HEK293T (cell line): ENCODE results near the gene MLYCD.

Experiments used
- CTCF ChIA-PET: fragments of 350-600 bp; formaldehyde crosslinking; extraction: SDS; loops from one replicate; lab custom pipeline; 2021; ENCODE audit warnings: antibody characterized with exemption, inconsistent platforms; lab: Yijun Ruan, JAX
- POLR2A ChIA-PET: fragments of 350-600 bp; formaldehyde crosslinking; extraction: SDS; loops from one replicate; lab custom pipeline; 2020; ENCODE audit warnings: antibody characterized with exemption, inconsistent platforms; lab: Yijun Ruan, JAX
- DNase-seq: peaks from one replicate; pipeline ENCODE4 v3.0.0; 2012; ENCODE audit warnings: mixed read lengths; ENCODE audit errors: extremely low spot score
- ARNT ChIP-seq: fragments of 450-650 bp; IDR thresholded peaks from 2 replicates; pipeline ENCODE4 v1.6.1; 2017; ENCODE audit warnings: mild to moderate bottlenecking
- BHLHE40 ChIP-seq: fragments of 450-650 bp; IDR thresholded peaks from 2 replicates; pipeline ENCODE4 v1.6.1; 2016; ENCODE audit warnings: mild to moderate bottlenecking, moderate library complexity, borderline replicate concordance
- CTBP1 ChIP-seq: fragments of 450-650 bp; IDR thresholded peaks from 2 replicates; pipeline ENCODE4 v1.6.1; 2016; ENCODE audit warnings: borderline replicate concordance
- ELF4 ChIP-seq: fragments of 450-650 bp; IDR thresholded peaks from 2 replicates; pipeline ENCODE4 v1.6.1; 2017; ENCODE audit warnings: antibody characterized with exemption
- FOXA1 ChIP-seq: fragments of 450-650 bp; IDR thresholded peaks from 2 replicates; pipeline ENCODE4 v1.6.1; 2016; ENCODE audit warnings: mild to moderate bottlenecking
- FOXK2 ChIP-seq: fragments of 450-650 bp; IDR thresholded peaks from 2 replicates; pipeline ENCODE4 v1.6.1; 2016; ENCODE audit warnings: mild to moderate bottlenecking
- FOXM1 ChIP-seq: fragments of 450-650 bp; IDR thresholded peaks from 2 replicates; pipeline ENCODE4 v1.6.1; 2017; ENCODE audit warnings: mild to moderate bottlenecking, borderline replicate concordance
- HDGF ChIP-seq: fragments of 450-650 bp; IDR thresholded peaks from 2 replicates; pipeline ENCODE4 v1.6.1; 2017; ENCODE audit warnings: antibody characterized with exemption, borderline replicate concordance
- L3MBTL2 ChIP-seq: fragments of 450-650 bp; conservative IDR thresholded peaks from 2 replicates; pipeline ENCODE4 v1.6.1; 2016; ENCODE audit warnings: mild to moderate bottlenecking
- LEF1 ChIP-seq: fragments of 450-650 bp; IDR thresholded peaks from 2 replicates; pipeline ENCODE4 v1.6.1; 2017; ENCODE audit warnings: mild to moderate bottlenecking, borderline replicate concordance
- NFRKB ChIP-seq: fragments of 450-650 bp; IDR thresholded peaks from 2 replicates; pipeline ENCODE4 v1.6.1; 2016; ENCODE audit warnings: mild to moderate bottlenecking, moderate library complexity
- SP1 ChIP-seq: fragments of 450-650 bp; IDR thresholded peaks from 2 replicates; pipeline ENCODE4 v1.6.1; 2017
- SUZ12 ChIP-seq: fragments of 450-650 bp; IDR thresholded peaks from 2 replicates; pipeline ENCODE4 v1.6.1; 2016; ENCODE audit warnings: mild to moderate bottlenecking
- TARDBP ChIP-seq: fragments of 450-650 bp; IDR thresholded peaks from 2 replicates; pipeline ENCODE4 v1.6.1; 2016
- ZNF384 ChIP-seq: fragments of 450-650 bp; IDR thresholded peaks from 2 replicates; pipeline ENCODE4 v1.6.1; 2016
- TF ChIP-seq, protein P1 (sequence below): fragments of 450-650 bp; IDR thresholded peaks from 2 replicates; pipeline ENCODE4 v1.6.1; 2016

Gene MLYCD

DNA sequence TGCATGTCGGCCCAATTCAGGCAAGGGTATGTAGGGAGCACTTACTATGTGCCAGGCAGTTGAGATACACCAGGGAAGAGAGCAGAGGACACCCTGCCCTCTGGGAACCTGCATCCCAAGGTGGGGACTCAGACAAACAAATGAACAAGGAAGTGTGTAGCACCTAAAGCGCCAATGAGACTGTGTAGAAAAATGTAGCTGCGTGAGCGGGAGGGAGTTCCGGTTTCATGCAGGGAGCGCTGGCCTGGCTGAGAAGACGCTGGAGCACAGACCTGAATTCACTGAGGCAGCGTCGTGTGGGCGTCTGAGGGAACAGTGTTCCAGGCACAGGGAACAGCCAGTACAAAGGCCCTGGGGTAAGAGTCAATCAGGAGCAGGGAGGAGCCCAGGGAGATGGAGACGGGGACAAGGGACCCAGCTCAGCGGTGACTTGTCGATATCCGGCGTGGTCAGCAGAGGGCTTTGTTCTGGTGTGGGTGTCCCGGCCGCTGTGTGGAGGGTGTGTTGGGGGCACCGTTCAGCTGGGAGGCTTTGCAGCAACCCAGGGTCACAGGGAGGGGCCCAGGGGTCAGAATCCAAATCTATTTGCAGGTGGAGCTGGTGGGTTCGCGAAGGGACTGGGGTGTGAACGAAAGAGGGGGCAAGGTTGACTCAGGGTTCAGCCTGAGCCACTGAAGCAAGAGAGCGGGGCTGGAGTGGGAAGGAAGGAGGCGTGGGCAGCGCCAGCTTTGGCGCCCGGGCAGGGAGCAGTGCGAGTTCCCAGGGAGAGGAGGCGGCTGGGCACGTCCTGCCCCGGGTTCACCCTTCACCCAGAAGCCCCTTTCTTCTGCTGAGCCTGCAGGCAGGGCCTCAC is 36.3 kb downstream of the MLYCD start:
- TF ChIP-seq, protein P1, sequence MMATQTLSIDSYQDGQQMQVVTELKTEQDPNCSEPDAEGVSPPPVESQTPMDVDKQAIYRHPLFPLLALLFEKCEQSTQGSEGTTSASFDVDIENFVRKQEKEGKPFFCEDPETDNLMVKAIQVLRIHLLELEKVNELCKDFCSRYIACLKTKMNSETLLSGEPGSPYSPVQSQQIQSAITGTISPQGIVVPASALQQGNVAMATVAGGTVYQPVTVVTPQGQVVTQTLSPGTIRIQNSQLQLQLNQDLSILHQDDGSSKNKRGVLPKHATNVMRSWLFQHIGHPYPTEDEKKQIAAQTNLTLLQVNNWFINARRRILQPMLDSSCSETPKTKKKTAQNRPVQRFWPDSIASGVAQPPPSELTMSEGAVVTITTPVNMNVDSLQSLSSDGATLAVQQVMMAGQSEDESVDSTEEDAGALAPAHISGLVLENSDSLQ, result no peak
- TF ChIP-seq FOXK2, result no peak
- no peak for TF ChIP-seq TARDBP
- TF ChIP-seq L3MBTL2, result no peak
- TF ChIP-seq FOXA1, result no peak
- TF ChIP-seq SUZ12, result no peak
- TF ChIP-seq CTBP1, result no peak
- no peak for TF ChIP-seq HDGF
- no peak for TF ChIP-seq LEF1
- TF ChIP-seq BHLHE40, result no peak
- no peak for TF ChIP-seq NFRKB
- TF ChIP-seq ZNF384, result no peak
- TF ChIP-seq ARNT, result no peak
- TF ChIP-seq SP1, result no peak
- TF ChIP-seq ELF4, result no peak
- no peak for TF ChIP-seq FOXM1
- ChIA-PET CTCF (interaction anchor here (0.9 kb wide), 1 partner anchor 8 kb away, joined by 3 read pairs; no protein-coding TSS in a partner anchor), POLR2A (no interaction called here)
- DNase-seq, result no peak

DNA sequence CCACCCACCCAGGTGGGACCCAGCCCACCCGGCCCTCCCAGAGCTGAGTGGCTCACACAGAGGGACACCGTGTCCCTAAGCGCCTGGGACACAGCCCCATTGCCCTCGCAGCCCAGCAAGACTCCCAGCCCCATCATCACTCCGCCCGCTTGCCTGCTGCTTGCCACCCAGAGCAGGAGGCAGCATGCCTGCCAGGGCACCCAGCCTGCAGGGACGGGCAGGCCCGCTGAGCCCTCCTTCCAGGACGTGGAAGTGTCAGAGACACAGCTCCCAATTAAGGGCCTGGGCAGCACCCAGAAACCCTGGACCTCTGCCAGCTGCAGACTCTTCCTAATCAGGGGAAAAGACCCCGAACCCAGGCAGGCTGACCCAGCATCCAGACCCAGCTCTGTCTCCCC is 36.9 kb downstream of the MLYCD start:
- ChIA-PET CTCF (interaction anchor here (0.9 to 1.6 kb wide), 2 partner anchors 8 to 9 kb away, joined by 3 to 4 read pairs; no protein-coding TSS in a partner anchor), POLR2A (no interaction called here)
- TF ChIP-seq L3MBTL2 (no peak), NFRKB (no peak), FOXM1 (no peak), LEF1 (no peak), CTBP1 (no peak), FOXK2 (no peak), SUZ12 (no peak), ELF4 (no peak), TARDBP (no peak), FOXA1 (no peak), ARNT (no peak)
- TF ChIP-seq, protein P1, result no peak
- DNase-seq, result no peak

DNA sequence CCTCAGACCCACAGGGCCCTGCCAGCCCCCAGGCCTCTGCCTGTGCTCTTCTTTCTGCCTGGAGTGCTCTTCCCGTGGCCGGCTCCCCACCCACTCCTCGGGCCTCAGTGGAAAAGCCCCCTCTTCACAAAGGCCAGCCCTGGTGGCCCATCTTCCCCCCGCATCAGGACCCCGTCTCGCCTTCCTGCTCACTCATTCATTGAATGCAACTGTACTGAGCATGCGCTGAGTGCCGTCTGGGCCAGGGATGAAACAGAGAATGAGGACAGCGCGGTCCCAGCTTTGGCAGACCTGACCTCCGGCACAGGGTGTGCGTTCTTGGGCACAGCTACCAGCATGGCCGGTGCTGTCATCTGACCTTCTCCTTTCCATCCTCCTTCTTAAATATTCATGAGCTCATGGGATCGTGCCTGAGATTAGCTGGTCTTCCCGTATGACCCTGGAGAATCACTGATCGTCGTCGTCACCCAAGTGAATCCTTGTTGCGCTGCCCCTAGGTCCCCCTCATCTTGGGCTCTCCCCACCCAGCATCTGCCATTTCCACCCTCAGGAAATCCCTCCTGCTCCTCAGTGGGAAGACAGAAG is 37.8 kb downstream of the MLYCD start:
- TF ChIP-seq FOXA1 (no peak), CTBP1 (no peak), NFRKB (no peak), ELF4 (no peak), L3MBTL2 (no peak), FOXK2 (no peak)
- no peak for DNase-seq
- CTCF ChIA-PET, result interaction anchor here (1.6 kb wide), 1 partner anchor 9 kb away, joined by 4 read pairs; no protein-coding TSS in a partner anchor
- POLR2A ChIA-PET, result no interaction called here

DNA sequence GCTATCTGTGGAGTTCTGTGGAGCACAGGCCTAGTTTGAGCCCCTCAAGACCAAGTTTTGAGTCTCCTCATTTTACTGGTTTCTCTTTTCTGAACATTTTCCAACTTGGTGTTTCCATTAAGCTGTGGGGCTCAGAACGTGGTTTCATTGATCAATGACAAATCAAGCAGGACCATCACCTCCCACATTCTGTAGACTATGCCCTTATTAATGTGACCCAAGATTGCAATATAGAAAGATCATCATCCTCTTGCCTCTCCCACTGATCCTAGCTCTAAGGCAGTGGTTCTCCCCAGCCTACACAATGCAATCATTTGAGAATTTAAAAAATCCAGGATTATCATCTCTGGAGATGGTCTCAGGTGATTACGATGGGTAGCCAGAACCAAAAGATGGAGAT is 38.4 kb downstream of the MLYCD start:
- DNase-seq, result no peak
- ChIA-PET POLR2A (no interaction called here), CTCF (interaction anchor here (1.6 kb wide), 1 partner anchor 10 kb away, joined by 4 read pairs; no protein-coding TSS in a partner anchor)
- no peak for TF ChIP-seq BHLHE40
- TF ChIP-seq HDGF, result no peak
- TF ChIP-seq SUZ12, result no peak
- no peak for TF ChIP-seq FOXM1
- TF ChIP-seq ZNF384, result no peak
- TF ChIP-seq TARDBP, result no peak
- no peak for TF ChIP-seq L3MBTL2
- TF ChIP-seq ELF4, result no peak

DNA sequence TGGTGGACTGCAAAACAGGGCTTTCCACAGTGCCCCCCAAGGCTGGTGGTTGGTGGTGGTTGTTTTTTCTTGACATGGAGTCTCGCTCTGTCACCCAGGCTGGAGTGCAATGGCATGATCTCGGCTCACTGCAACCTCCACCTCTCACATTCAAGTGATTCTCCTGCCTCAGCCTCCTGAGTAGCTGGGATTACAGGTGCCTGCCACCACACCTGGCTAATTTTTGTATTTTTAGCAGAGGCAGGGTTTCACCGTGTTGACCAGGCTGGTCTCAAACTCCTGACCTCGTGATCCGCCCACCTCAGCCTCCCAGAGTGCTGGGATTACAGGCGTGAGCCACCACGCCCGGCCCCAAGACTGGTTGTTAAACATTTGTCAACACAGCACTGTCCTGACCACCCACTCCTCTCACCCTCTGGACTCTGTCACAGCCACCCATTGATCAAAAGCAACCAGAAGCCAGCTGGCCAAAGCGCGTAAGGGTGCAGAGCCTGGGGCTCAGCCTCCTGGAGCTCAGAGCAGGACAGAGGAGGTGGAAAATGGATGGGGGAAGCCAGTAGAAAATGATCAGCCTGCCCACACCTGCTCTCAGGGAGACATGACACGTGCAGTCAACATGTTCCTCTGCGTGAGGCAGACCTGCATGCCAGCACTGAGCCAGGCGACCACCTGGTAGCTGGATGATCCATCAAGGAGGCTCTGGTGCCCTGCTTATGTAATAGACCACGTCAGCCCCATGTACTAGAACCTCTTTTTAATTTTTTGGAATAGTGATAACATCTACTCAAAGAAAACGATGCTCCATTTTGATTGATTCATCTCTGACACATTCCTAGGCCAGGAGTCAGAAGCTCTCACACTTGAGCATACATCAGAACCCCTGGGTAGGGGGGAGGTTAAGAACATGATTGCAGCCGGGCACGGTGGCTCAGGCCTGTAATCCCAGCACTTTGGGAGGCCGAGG is 39.3 kb downstream of the MLYCD start:
- POLR2A ChIA-PET, result no interaction called here
- TF ChIP-seq ELF4, result no peak
- no peak for TF ChIP-seq NFRKB
- TF ChIP-seq CTBP1, result no peak
- no peak for TF ChIP-seq BHLHE40
- no peak for TF ChIP-seq SUZ12
- TF ChIP-seq ZNF384, result no peak
- TF ChIP-seq, protein P1, result no peak
- TF ChIP-seq LEF1, result no peak
- no peak for TF ChIP-seq FOXM1
- TF ChIP-seq SP1, result no peak
- no peak for TF ChIP-seq HDGF
- no peak for TF ChIP-seq FOXA1
- CTCF ChIA-PET, result interaction anchor here (0.6 kb wide), 1 partner anchor 114 kb away, joined by 3 read pairs; no protein-coding TSS in a partner anchor
- DNase-seq, result no peak
